ENCODE results near the gene TPM2.
"Not testable (repeated sequence)": the region's sequence is repeated elsewhere in the genome, so short reads cannot be mapped to it uniquely, and the experiment has no call there.

The TPM2 gene

GRCh38 chr9:35651956-35652828 lies 37.5 kb downstream of the TPM2 start:
- peak; percentile 60 to 91 (median 76) for DNase-seq

GRCh38 chr9:35650341-35651158 lies 39.2 kb downstream of the TPM2 start, which contains the start of gene SIT1:
TSS of gene SIT1 (minus strand) at chr9:35650931. CDS start at chr9:35650853, 78 bp downstream.
- DNase-seq: no peak

- DNase-seq: peak; percentile 60 to 81 (median 73)
These were observed 40.0 kb downstream of the TPM2 start for GRCh38 chr9:35649431-35650340.

GRCh38 chr9:35646533-35647265 lies 43.0 kb downstream of the TPM2 start:
- peak; percentile 96 to 98 (median 98) for DNase-seq

GRCh38 chr9:35646153-35646532 lies 43.6 kb downstream of the TPM2 start:
- peak; percentile 31 to 51 (median 46) for DNase-seq

- not testable (repeated sequence) for DNase-seq
These were observed 44.0 kb downstream of the TPM2 start for GRCh38 chr9:35645736-35646135.

- DNase-seq: no peak
These were observed 46.7 kb downstream of the TPM2 start for GRCh38 chr9:35643046-35643445.

- DNase-seq: not testable (repeated sequence)
These were observed 48.2 kb downstream of the TPM2 start for GRCh38 chr9:35641478-35641877.

GRCh38 chr9:35640431-35640830 lies 49.3 kb downstream of the TPM2 start:
- not testable (repeated sequence) for DNase-seq

GRCh38 chr9:35639631-35640030 lies 50.1 kb downstream of the TPM2 start:
- DNase-seq: no peak

GRCh38 chr9:35639225-35639624 lies 50.5 kb downstream of the TPM2 start:
- not testable (repeated sequence) for DNase-seq

- not testable (repeated sequence) for DNase-seq
These were observed 51.0 kb downstream of the TPM2 start for GRCh38 chr9:35638751-35639150.

GRCh38 chr9:35637427-35637955 lies 52.2 kb downstream of the TPM2 start:
- DNase-seq: not testable (repeated sequence)

- not testable (repeated sequence) for DNase-seq
These were observed 52.9 kb downstream of the TPM2 start for GRCh38 chr9:35636877-35637246.

- peak in 3 of 4 experiments; percentile 49 to 88 (median 87) for DNase-seq
These were observed 53.4 kb downstream of the TPM2 start for GRCh38 chr9:35636135-35636876.

- DNase-seq: peak in 2 of 4 experiments; percentile 20 to 36
These were observed 54.0 kb downstream of the TPM2 start for GRCh38 chr9:35635730-35636129.
